ENCODE data around the gene NR3C2.

The NR3C2 gene

GRCh38 chr4:148229028-148229427 lies 213.2 kb downstream of the NR3C2 start:
- Mint-ChIP-seq H3K36me3 (peaks cover 27% of the 10 kb centered on the region), H3K4me3 (no peak overlapping the region), H3K27me3 (no peaks in the 10 kb centered on the region), H3K9me3 (ENCODE audit: low read depth) (no peaks in the 10 kb centered on the region), H3K4me1 (ENCODE audit: low read depth) (peaks cover 25% of the 10 kb centered on the region), H3K27ac (no peak overlapping the region)

GRCh38 chr4:148227147-148227546 lies 215.1 kb downstream of the NR3C2 start:
- no peak overlapping the region for H3K27ac Mint-ChIP-seq
- no peak overlapping the region for H3K4me3 Mint-ChIP-seq
- peaks cover 17% of the 10 kb centered on the region for H3K36me3 Mint-ChIP-seq
- H3K9me3 Mint-ChIP-seq (ENCODE audit: low read depth): no peaks in the 10 kb centered on the region
- H3K4me1 Mint-ChIP-seq (ENCODE audit: low read depth): peaks cover 25% of the 10 kb centered on the region
- H3K27me3 Mint-ChIP-seq: no peaks in the 10 kb centered on the region

GRCh38 chr4:148226341-148226740 lies 215.9 kb downstream of the NR3C2 start:
- Mint-ChIP-seq H3K4me3 (no peak overlapping the region), H3K4me1 (ENCODE audit: low read depth) (peaks cover 18% of the 10 kb centered on the region), H3K36me3 (peaks cover 9% of the 10 kb centered on the region), H3K9me3 (ENCODE audit: low read depth) (no peaks in the 10 kb centered on the region), H3K27ac (peak overlapping the region; percentile 9), H3K27me3 (no peaks in the 10 kb centered on the region)

GRCh38 chr4:148225639-148226038 lies 216.6 kb downstream of the NR3C2 start:
- peaks cover 10% of the 10 kb centered on the region for H3K36me3 Mint-ChIP-seq
- peaks cover 16% of the 10 kb centered on the region for H3K4me1 Mint-ChIP-seq (ENCODE audit: low read depth)
- H3K4me3 Mint-ChIP-seq: no peak overlapping the region
- H3K27me3 Mint-ChIP-seq: no peaks in the 10 kb centered on the region
- H3K9me3 Mint-ChIP-seq (ENCODE audit: low read depth): no peaks in the 10 kb centered on the region
- no peak overlapping the region for H3K27ac Mint-ChIP-seq

GRCh38 chr4:148224476-148224875 lies 217.7 kb downstream of the NR3C2 start:
- Mint-ChIP-seq H3K9me3 (ENCODE audit: low read depth) (no peaks in the 10 kb centered on the region), H3K27ac (no peak overlapping the region), H3K36me3 (peaks cover 8% of the 10 kb centered on the region), H3K4me1 (ENCODE audit: low read depth) (peaks cover 14% of the 10 kb centered on the region), H3K27me3 (no peaks in the 10 kb centered on the region), H3K4me3 (no peak overlapping the region)

GRCh38 chr4:148222991-148223660 lies 219.1 kb downstream of the NR3C2 start:
- Mint-ChIP-seq H3K27ac (no peak overlapping the region), H3K4me3 (no peak overlapping the region), H3K36me3 (peaks cover 8% of the 10 kb centered on the region), H3K27me3 (no peaks in the 10 kb centered on the region), H3K9me3 (ENCODE audit: low read depth) (no peaks in the 10 kb centered on the region), H3K4me1 (ENCODE audit: low read depth) (peaks cover 18% of the 10 kb centered on the region)

GRCh38 chr4:148216866-148217814 lies 225.1 kb downstream of the NR3C2 start:
- Mint-ChIP-seq H3K4me1 (ENCODE audit: low read depth) (peaks cover 40% of the 10 kb centered on the region), H3K36me3 (peaks cover 5% of the 10 kb centered on the region), H3K27ac (peak overlapping the region; percentile 76), H3K27me3 (no peaks in the 10 kb centered on the region), H3K9me3 (ENCODE audit: low read depth) (no peaks in the 10 kb centered on the region), H3K4me3 (peak overlapping the region; percentile 71)

- no peaks in the 10 kb centered on the region for H3K27me3 Mint-ChIP-seq
- H3K27ac Mint-ChIP-seq: peak overlapping the region; percentile 76
- no peaks in the 10 kb centered on the region for H3K9me3 Mint-ChIP-seq (ENCODE audit: low read depth)
- peaks cover 40% of the 10 kb centered on the region for H3K4me1 Mint-ChIP-seq (ENCODE audit: low read depth)
- peaks cover 5% of the 10 kb centered on the region for H3K36me3 Mint-ChIP-seq
- H3K4me3 Mint-ChIP-seq: peak overlapping the region; percentile 71
Observed at GRCh38 chr4:148216321-148216720, 225.9 kb downstream of the NR3C2 start.

GRCh38 chr4:148215202-148215601 lies 227.0 kb downstream of the NR3C2 start:
- Mint-ChIP-seq H3K36me3 (peaks cover 2% of the 10 kb centered on the region), H3K27me3 (no peaks in the 10 kb centered on the region), H3K27ac (no peak overlapping the region), H3K4me1 (ENCODE audit: low read depth) (peaks cover 40% of the 10 kb centered on the region), H3K9me3 (ENCODE audit: low read depth) (no peaks in the 10 kb centered on the region), H3K4me3 (no peak overlapping the region)

- Mint-ChIP-seq H3K27ac (no peak overlapping the region), H3K36me3 (peaks cover 3% of the 10 kb centered on the region), H3K9me3 (ENCODE audit: low read depth) (no peaks in the 10 kb centered on the region), H3K4me1 (ENCODE audit: low read depth) (peaks cover 40% of the 10 kb centered on the region), H3K4me3 (no peak overlapping the region), H3K27me3 (no peaks in the 10 kb centered on the region)
Observed at GRCh38 chr4:148214529-148215166, 227.6 kb downstream of the NR3C2 start.

GRCh38 chr4:148211533-148211932 lies 230.7 kb downstream of the NR3C2 start:
- no peak overlapping the region for H3K27ac Mint-ChIP-seq
- peaks cover 20% of the 10 kb centered on the region for H3K4me1 Mint-ChIP-seq (ENCODE audit: low read depth)
- H3K27me3 Mint-ChIP-seq: no peaks in the 10 kb centered on the region
- peaks cover 7% of the 10 kb centered on the region for H3K36me3 Mint-ChIP-seq
- H3K4me3 Mint-ChIP-seq: no peak overlapping the region
- H3K9me3 Mint-ChIP-seq (ENCODE audit: low read depth): no peaks in the 10 kb centered on the region

- Mint-ChIP-seq H3K4me3 (no peak overlapping the region), H3K4me1 (ENCODE audit: low read depth) (peaks cover 12% of the 10 kb centered on the region), H3K9me3 (ENCODE audit: low read depth) (no peaks in the 10 kb centered on the region), H3K36me3 (peaks cover 7% of the 10 kb centered on the region), H3K27ac (no peak overlapping the region), H3K27me3 (no peaks in the 10 kb centered on the region)
Observed at GRCh38 chr4:148210661-148211060, 231.6 kb downstream of the NR3C2 start.

- Mint-ChIP-seq H3K9me3 (ENCODE audit: low read depth) (no peaks in the 10 kb centered on the region), H3K4me1 (ENCODE audit: low read depth) (peaks cover 2% of the 10 kb centered on the region), H3K4me3 (no peak overlapping the region), H3K27me3 (no peaks in the 10 kb centered on the region), H3K36me3 (peaks cover 8% of the 10 kb centered on the region), H3K27ac (no peak overlapping the region)
Observed at GRCh38 chr4:148207068-148207467, 235.1 kb downstream of the NR3C2 start.

GRCh38 chr4:148205476-148205875 lies 236.7 kb downstream of the NR3C2 start:
- peaks cover 8% of the 10 kb centered on the region for H3K36me3 Mint-ChIP-seq
- no peaks in the 10 kb centered on the region for H3K27me3 Mint-ChIP-seq
- H3K4me3 Mint-ChIP-seq: no peak overlapping the region
- peaks cover 4% of the 10 kb centered on the region for H3K4me1 Mint-ChIP-seq (ENCODE audit: low read depth)
- H3K9me3 Mint-ChIP-seq (ENCODE audit: low read depth): no peaks in the 10 kb centered on the region
- H3K27ac Mint-ChIP-seq: no peak overlapping the region

GRCh38 chr4:148204892-148205291 lies 237.3 kb downstream of the NR3C2 start:
- no peak overlapping the region for H3K27ac Mint-ChIP-seq
- no peak overlapping the region for H3K4me3 Mint-ChIP-seq
- H3K36me3 Mint-ChIP-seq: peaks cover 11% of the 10 kb centered on the region
- peaks cover 4% of the 10 kb centered on the region for H3K4me1 Mint-ChIP-seq (ENCODE audit: low read depth)
- H3K9me3 Mint-ChIP-seq (ENCODE audit: low read depth): no peaks in the 10 kb centered on the region
- H3K27me3 Mint-ChIP-seq: no peaks in the 10 kb centered on the region

All from activated naive CD8-positive, alpha-beta T cell (primary cell).